ENCODE measurements around the gene ANKIB1.
"Not testable (repeated sequence)": the region's sequence is repeated elsewhere in the genome, so short reads cannot be mapped to it uniquely, and the experiment has no call there.

The ANKIB1 gene

GRCh38 chr7:92415225-92415624 lies 169.5 kb downstream of the ANKIB1 start:
- no peak for DNase-seq

GRCh38 chr7:92417913-92418312 lies 172.1 kb downstream of the ANKIB1 start:
- no peak for DNase-seq

GRCh38 chr7:92421676-92422435 lies 176.1 kb downstream of the ANKIB1 start:
- DNase-seq: no peak

GRCh38 chr7:92422926-92423325 lies 177.2 kb downstream of the ANKIB1 start:
- DNase-seq: no peak

GRCh38 chr7:92423710-92424131 lies 177.9 kb downstream of the ANKIB1 start:
- DNase-seq: peak; percentile 26 to 37

- peak in 1 of 2 donors; percentile 15 for DNase-seq
These were observed 179.7 kb downstream of the ANKIB1 start for GRCh38 chr7:92425311-92425947.

GRCh38 chr7:92427193-92427592 lies 181.4 kb downstream of the ANKIB1 start:
- DNase-seq: no peak

GRCh38 chr7:92432299-92432946 lies 186.6 kb downstream of the ANKIB1 start:
- no peak for DNase-seq

- DNase-seq: no peak
These were observed 187.2 kb downstream of the ANKIB1 start for GRCh38 chr7:92433019-92433418.

GRCh38 chr7:92435542-92435941 lies 189.8 kb downstream of the ANKIB1 start:
- DNase-seq: no peak

- peak; percentile 47 to 67 for DNase-seq
These were observed 191.1 kb downstream of the ANKIB1 start for GRCh38 chr7:92436612-92437445.

GRCh38 chr7:92437956-92438491 lies 192.2 kb downstream of the ANKIB1 start:
- DNase-seq: no peak

- DNase-seq: not testable (repeated sequence)
These were observed 196.9 kb downstream of the ANKIB1 start for GRCh38 chr7:92442720-92443119.

GRCh38 chr7:92446869-92447344 lies 201.1 kb downstream of the ANKIB1 start:
- no peak for DNase-seq

- peak; percentile 86 to 91 for DNase-seq
These were observed 201.8 kb downstream of the ANKIB1 start, which contains the start of gene GATAD1 for GRCh38 chr7:92447345-92448204. TSS of gene GATAD1 (plus strand) at chr7:92447482. CDS start at chr7:92447730, 248 bp downstream.

GRCh38 chr7:92448205-92448747 lies 202.5 kb downstream of the ANKIB1 start:
- peak; percentile 71 to 77 for DNase-seq

Data from inflammatory macrophage treated with lipopolysaccharide for 1 hour (primary cell).